ENCODE data around the gene CORO7. TPM values are rescaled to one million over a fixed set of nuclear protein-coding genes. Genes with fewer than 3 reads are reported as not detected.

Gene CORO7
- total and polyA plus RNA-seq, 11 donors: 7.2 to 39.7 (median 10.1) TPM

- TF ChIP-seq CTCF (IDR thresholded peaks at IDR 0.05) (no peak), POLR2A (IDR thresholded peaks at IDR 0.05) (no peak)
- no peak overlapping the region for H3K4me3 ChIP-seq
- peaks cover 16 to 99% (median 79%) of the 10 kb centered on the region in 12 donors for H3K4me1 ChIP-seq
- no peak for DNase-seq
- intact Hi-C loops (cut with DNase I): no loop called here
- H3K27me3 ChIP-seq: no peaks in the 10 kb centered on the region
- 86 to 87% (median 86%) methylated on average over 14 to 30 of the region's 30 CpGs for WGBS, 4 donors
- H3K36me3 ChIP-seq: no peaks in the 10 kb centered on the region
- peak overlapping the region in 9 of 12 donors; percentile 39 to 89 (median 86) for H3K27ac ChIP-seq
- ATAC-seq: no peak
- H3K9me3 ChIP-seq: no peaks in the 10 kb centered on the region
Measured at GRCh38 chr16:4322121-4323052, 94.0 kb downstream of the CORO7 start.

GRCh38 chr16:4321286-4322120, 94.9 kb downstream of the CORO7 start:
- H3K9me3 ChIP-seq: no peaks in the 10 kb centered on the region
- peaks cover 16 to 99% (median 78%) of the 10 kb centered on the region in 12 donors for H3K4me1 ChIP-seq
- intact Hi-C loops (cut with DNase I): no loop called here
- H3K36me3 ChIP-seq: no peaks in the 10 kb centered on the region
- 74 to 88% (median 85%) methylated on average over 13 to 19 of the region's 19 CpGs for WGBS, 4 donors
- ATAC-seq (no peak), DNase-seq (no peak)
- H3K27ac ChIP-seq: peak overlapping the region in 10 of 12 donors; percentile 3 to 99 (median 72)
- TF ChIP-seq CTCF (IDR thresholded peaks at IDR 0.05) (no peak), POLR2A (IDR thresholded peaks at IDR 0.05) (no peak)
- H3K27me3 ChIP-seq: peaks cover 0 to 7% (median 0%) of the 10 kb centered on the region in 9 donors
- H3K4me3 ChIP-seq: no peak overlapping the region

- peaks cover 0 to 10% (median 0%) of the 10 kb centered on the region in 9 donors for H3K27me3 ChIP-seq
- ATAC-seq (no peak), DNase-seq (no peak)
- no peaks in the 10 kb centered on the region for H3K36me3 ChIP-seq
- 42 to 60% (median 51%) methylated on average over 7 to 16 of the region's 16 CpGs for WGBS, 4 donors
- no peaks in the 10 kb centered on the region for H3K9me3 ChIP-seq
- no peak for TF ChIP-seq CTCF (IDR thresholded peaks at IDR 0.05)
- no peak for TF ChIP-seq POLR2A (IDR thresholded peaks at IDR 0.05)
- intact Hi-C loops (cut with DNase I): no loop called here
- peak overlapping the region in 3 of 12 donors; percentile 14 to 26 (median 18) for H3K4me3 ChIP-seq
- peak overlapping the region in 11 of 12 donors; percentile 12 to 99 (median 88) for H3K27ac ChIP-seq
- H3K4me1 ChIP-seq: peaks cover 16 to 94% (median 77%) of the 10 kb centered on the region in 12 donors
Measured at GRCh38 chr16:4320571-4321137, 95.7 kb downstream of the CORO7 start.
